GM23338 (cell line): ENCODE results near the gene WWC1. TPM values are rescaled to one million over a fixed set of nuclear protein-coding genes. Genes with fewer than 3 reads are reported as not detected.

Experiments
- ATAC-seq: fragments of 200-7000 bp; cut with Tn5 transposase; 3 replicates; pipeline ENCODE4 v1.9.1; 2020
- DNase-seq: peaks from one replicate; pipeline ENCODE4 v3.0.0-alpha.2; 2015; ENCODE audit warnings: low spot score
- H2AFZ ChIP-seq: fragments of 200-600 bp; sonication (generic); 2 replicates; pipeline ENCODE4 v1.8.0; 2016; ENCODE audit warnings: antibody characterized with exemption, mild to moderate bottlenecking, moderate library complexity
- H3F3A ChIP-seq: fragments of 200-600 bp; sonication (generic); replicated peaks from 2 replicates; pipeline ENCODE4 v1.8.0; 2017; ENCODE audit warnings: antibody characterized with exemption, mixed run types, low read depth
- H3K27ac ChIP-seq: fragments of 200-600 bp; sonication (generic); 2 replicates; pipeline ENCODE4 v1.6.1; 2016; ENCODE audit warnings: low read depth
- H3K27me3 ChIP-seq: fragments of 200-600 bp; sonication (generic); 2 replicates; pipeline ENCODE4 v1.8.0; 2016; ENCODE audit warnings: mild to moderate bottlenecking, mixed run types, moderate library complexity; ENCODE audit not compliant: insufficient read depth
- H3K36me3 ChIP-seq: fragments of 200-600 bp; sonication (generic); 2 replicates; pipeline ENCODE4 v1.8.0; 2016; ENCODE audit warnings: mild to moderate bottlenecking; ENCODE audit not compliant: insufficient read depth
- H3K4me1 ChIP-seq: fragments of 200-600 bp; sonication (generic); 2 replicates; pipeline ENCODE4 v1.8.0; 2016; ENCODE audit warnings: mild to moderate bottlenecking, moderate library complexity; ENCODE audit not compliant: insufficient read depth
- H3K4me2 ChIP-seq: fragments of 200-600 bp; sonication (generic); 2 replicates; pipeline ENCODE4 v1.7.1; 2017; ENCODE audit warnings: mixed run types
- H3K4me3 ChIP-seq: fragments of 200-600 bp; sonication (generic); 2 replicates; pipeline ENCODE4 v1.6.1; 2016; ENCODE audit warnings: mixed run types
- H3K79me2 ChIP-seq: fragments of 200-600 bp; sonication (generic); replicated peaks from 2 replicates; pipeline ENCODE4 v1.8.0; 2017; ENCODE audit warnings: mild to moderate bottlenecking; ENCODE audit not compliant: insufficient read depth
- H3K9me2 ChIP-seq: fragments of 200-600 bp; sonication (generic); 2 replicates; pipeline ENCODE4 v1.8.0; 2017; ENCODE audit not compliant: insufficient read depth
- H4K20me1 ChIP-seq: fragments of 200-600 bp; sonication (generic); replicated peaks from 2 replicates; pipeline ENCODE4 v1.8.0; 2017; ENCODE audit warnings: mild to moderate bottlenecking; ENCODE audit not compliant: insufficient read depth
- H3K27ac Mint-ChIP-seq: 2 replicates; pipeline ENCODE4 v1.8.0; 2020; ENCODE audit warnings: inconsistent platforms, mild to moderate bottlenecking, moderate library complexity, mixed read lengths
- H3K27me3 Mint-ChIP-seq: 3 replicates; pipeline ENCODE4 v1.8.0; 2022; ENCODE audit warnings: low read depth, mild to moderate bottlenecking, moderate library complexity, mixed read lengths, inconsistent platforms; ENCODE audit not compliant: insufficient read depth, poor library complexity
- H3K36me3 Mint-ChIP-seq: 3 replicates; pipeline ENCODE4 v1.8.0; 2021; ENCODE audit warnings: low read depth, mild to moderate bottlenecking, inconsistent platforms, moderate library complexity, mixed read lengths
- H3K4me1 Mint-ChIP-seq: 3 replicates; pipeline ENCODE4 v1.8.0; 2020; ENCODE audit warnings: mild to moderate bottlenecking, inconsistent platforms, mixed read lengths
- H3K4me3 Mint-ChIP-seq: 3 replicates; pipeline ENCODE4 v1.8.0; 2021; ENCODE audit warnings: moderate library complexity, mild to moderate bottlenecking, inconsistent platforms, mixed read lengths
- H3K9me3 Mint-ChIP-seq: 3 replicates; pipeline ENCODE4 v1.8.0; 2020; ENCODE audit warnings: moderate library complexity, mild to moderate bottlenecking, inconsistent platforms, mixed read lengths
- CTCF ChIP-seq, 2 experiments: fragments of 200-600 bp in 1 of 2; sonication (generic) in 1 of 2; conservative IDR thresholded peaks; 2 replicates each; pipeline versions ENCODE4 v1.5.1 to v1.6.1; 2016 to 2017; ENCODE audit warnings: antibody characterized with exemption in 2 of 2, low read depth in 2 of 2, mild to moderate bottlenecking in 2 of 2, moderate library complexity in 1 of 2
- ETS1 ChIP-seq: IDR thresholded peaks from 2 replicates; pipeline ENCODE4 v1.6.1; 2016; ENCODE audit warnings: antibody characterized with exemption
- EZH2 ChIP-seq: fragments of 200-600 bp; sonication (generic); IDR thresholded peaks from one replicate; pipeline ENCODE4 v1.8.0; 2017; ENCODE audit warnings: antibody characterized with exemption, mild to moderate bottlenecking, low read depth; ENCODE audit not compliant: unreplicated experiment
- EZH2phosphoT487 ChIP-seq: fragments of 200-600 bp; sonication (generic); IDR thresholded peaks from one replicate; pipeline ENCODE4 v1.8.1; 2018; ENCODE audit warnings: antibody characterized with exemption; ENCODE audit not compliant: unreplicated experiment
- JUNB ChIP-seq: IDR thresholded peaks from one replicate; pipeline ENCODE4 v1.6.1; 2016; ENCODE audit warnings: antibody characterized with exemption; ENCODE audit not compliant: unreplicated experiment
- POLR2AphosphoS5 ChIP-seq: IDR thresholded peaks from 2 replicates; pipeline ENCODE4 v1.6.1; 2016; ENCODE audit warnings: antibody characterized with exemption, low read depth
- REST ChIP-seq: IDR thresholded peaks from one replicate; pipeline ENCODE4 v1.6.1; 2018; ENCODE audit warnings: antibody characterized with exemption; ENCODE audit not compliant: unreplicated experiment
- STAT1 ChIP-seq: IDR thresholded peaks from one replicate; pipeline ENCODE4 v1.6.1; 2016; ENCODE audit warnings: antibody characterized with exemption; ENCODE audit not compliant: unreplicated experiment
- ZNF114 ChIP-seq: fragments of 250-450 bp; sonication (Bioruptor Pico); IDR thresholded peaks from 2 replicates; pipeline ENCODE4 v1.5.0; 2020; ENCODE audit warnings: mild to moderate bottlenecking, moderate library complexity
- ZNF331 ChIP-seq: fragments of 250-450 bp; sonication (Bioruptor Pico); IDR thresholded peaks from 2 replicates; pipeline ENCODE4 v1.5.0; 2020; ENCODE audit warnings: low read depth, mild to moderate bottlenecking, moderate library complexity
- ZNF462 ChIP-seq: fragments of 250-450 bp; sonication (Bioruptor Pico); IDR thresholded peaks from 2 replicates; pipeline ENCODE4 v1.5.0; 2020; ENCODE audit warnings: mild to moderate bottlenecking, moderate library complexity
- polyA plus RNA-seq: library from polyadenylated mRNA; unstranded; fragments of >200 nt; fragmentation: Nextera tagmentation; extraction: Ambion mirVana; gene quantifications from 2 replicates; pipeline ENCODE4 v1.2.1, GENCODE V29; 2016
- total RNA-seq: library from RNA; depleted of rRNA; stranded (reverse); fragments of >200 nt; shearing (Covaris generic); gene quantifications from 2 replicates; pipeline ENCODE4 v1.2.3, GENCODE V29; 2014

WWC1 gene
- total and polyA plus RNA-seq, 2 experiments from 2014 or later, result 25.4 to 27.8 TPM

GRCh38 chr5:168424594-168425323 lies 133.3 kb downstream of the WWC1 start:
- no peak for ATAC-seq
- H3K27ac Mint-ChIP-seq, result no peak overlapping the region
- H3K4me3 Mint-ChIP-seq, result no peak overlapping the region

More at GRCh38 chr5:168424594-168425323, 133.3 kb downstream of the WWC1 start:
- H3K9me2 ChIP-seq, result no peaks in the 10 kb centered on the region
- no peaks in the 10 kb centered on the region for H3F3A ChIP-seq
- H3K36me3 ChIP-seq, result no peaks in the 10 kb centered on the region
- no peaks in the 10 kb centered on the region for H4K20me1 ChIP-seq
- H2AFZ ChIP-seq, result no peak overlapping the region
- H3K4me1 ChIP-seq, result no peaks in the 10 kb centered on the region
- H3K4me3 ChIP-seq, result no peak overlapping the region
- Mint-ChIP-seq H3K27me3 (peaks cover 5% of the 10 kb centered on the region), H3K36me3 (peaks cover 23% of the 10 kb centered on the region), H3K4me1 (no peaks in the 10 kb centered on the region), H3K9me3 (no peaks in the 10 kb centered on the region; the same call in 2 of the 3 replicates)
- TF ChIP-seq EZH2phosphoT487 (no peak), EZH2 (no peak), CTCF (conservative IDR thresholded peaks at IDR 0.05; ENCODE audit: low read depth in 2 of 2) (no peak), REST (no peak), STAT1 (no peak), ETS1 (no peak), JUNB (no peak), ZNF462 (CRISPR knock-in tag) (no peak), ZNF331 (no peak), ZNF114 (CRISPR knock-in tag) (no peak), POLR2AphosphoS5 (no peak)
- no peaks in the 10 kb centered on the region for H3K79me2 ChIP-seq
- H3K27me3 ChIP-seq, result no peaks in the 10 kb centered on the region
- H3K27ac ChIP-seq, result no peak overlapping the region
- H3K4me2 ChIP-seq, result no peak overlapping the region
- DNase-seq, result no peak
